RPMI7951 (cell line): ENCODE results near the gene DMP1. TPM values are rescaled to one million over a fixed set of nuclear protein-coding genes. Genes with fewer than 3 reads are reported as not detected.

Experiments
- DNase-seq: peaks from one replicate; pipeline ENCODE4 v3.0.0-alpha.2; 2012; ENCODE audit warnings: low read depth
- total RNA-seq: library from RNA; depleted of rRNA; stranded (reverse); fragments of >200 nt; shearing (Covaris generic); gene quantifications from 2 replicates; pipeline ENCODE4 v1.2.3, GENCODE V29; 2014; rRNA removed

DMP1 gene
- not detected in 2 replicates for total RNA-seq

GRCh38 chr4:87649980-87650379 is at the start of gene DMP1:
Gene DMP1, plus strand, starts transcription at chr4:87650280. Its CDS starts 6,213 bp downstream, at chr4:87656493.
- DNase-seq, result no peak

- no peak for DNase-seq
Measured at GRCh38 chr4:87601361-87601760, 48.7 kb upstream of the DMP1 start.

DNA sequence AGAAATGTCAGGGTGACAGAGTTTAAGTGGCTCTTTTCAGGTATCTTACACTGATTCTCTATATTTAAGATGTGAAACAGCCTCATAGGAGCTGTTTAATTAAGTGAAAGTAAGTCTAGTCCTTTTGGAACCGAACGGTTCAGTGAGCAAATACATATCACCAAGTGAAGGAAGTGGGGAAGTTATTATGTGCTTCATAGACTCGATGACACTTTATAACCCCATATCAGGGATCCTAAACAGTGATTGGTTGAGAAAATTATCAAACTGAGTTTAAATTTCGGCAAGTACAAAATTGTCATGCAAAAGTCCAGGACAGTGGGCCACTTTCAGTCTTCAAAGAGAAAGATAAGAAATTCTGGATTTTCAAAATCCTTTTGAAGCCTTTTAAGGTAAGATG is 41.9 kb upstream of the DMP1 start, which contains the start of gene DSPP:
Gene DSPP, plus strand, starts transcription at position 301 of the 400 bp plus-strand sequence. CDS start 2,380 bp downstream, outside the sequence.
- DNase-seq, result no peak

DNA sequence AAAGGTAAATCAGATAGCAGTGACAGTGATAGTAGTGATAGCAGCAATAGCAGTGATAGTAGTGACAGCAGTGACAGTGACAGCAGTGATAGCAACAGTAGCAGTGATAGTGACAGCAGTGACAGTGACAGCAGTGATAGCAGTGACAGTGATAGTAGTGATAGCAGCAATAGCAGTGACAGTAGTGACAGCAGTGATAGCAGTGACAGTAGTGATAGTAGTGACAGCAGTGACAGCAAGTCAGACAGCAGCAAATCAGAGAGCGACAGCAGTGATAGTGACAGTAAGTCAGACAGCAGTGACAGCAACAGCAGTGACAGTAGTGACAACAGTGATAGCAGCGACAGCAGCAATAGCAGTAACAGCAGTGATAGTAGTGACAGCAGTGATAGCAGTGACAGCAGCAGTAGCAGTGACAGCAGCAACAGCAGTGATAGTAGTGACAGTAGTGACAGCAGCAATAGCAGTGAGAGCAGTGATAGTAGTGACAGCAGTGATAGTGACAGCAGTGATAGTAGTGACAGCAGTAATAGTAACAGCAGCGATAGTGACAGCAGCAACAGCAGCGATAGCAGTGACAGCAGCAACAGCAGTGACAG is 35.7 kb upstream of the DMP1 start:
- no peak for DNase-seq

DNA sequence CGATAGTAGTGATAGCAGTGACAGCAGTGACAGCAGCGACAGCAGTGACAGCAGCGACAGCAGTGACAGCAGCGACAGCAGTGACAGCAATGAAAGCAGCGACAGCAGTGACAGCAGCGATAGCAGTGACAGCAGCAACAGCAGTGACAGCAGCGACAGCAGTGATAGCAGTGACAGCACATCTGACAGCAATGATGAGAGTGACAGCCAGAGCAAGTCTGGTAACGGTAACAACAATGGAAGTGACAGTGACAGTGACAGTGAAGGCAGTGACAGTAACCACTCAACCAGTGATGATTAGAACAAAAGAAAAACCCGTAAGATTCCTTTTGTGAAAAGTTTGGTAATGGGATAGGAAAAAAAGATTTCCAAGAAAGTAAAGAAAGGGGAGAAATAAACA is 33.8 kb upstream of the DMP1 start:
- no peak for DNase-seq

- no peak for DNase-seq
Measured at GRCh38 chr4:87620086-87620485, 30.0 kb upstream of the DMP1 start.

- no peak for DNase-seq
Measured at GRCh38 chr4:87620491-87620890, 29.6 kb upstream of the DMP1 start.

- DNase-seq, result no peak
Measured at GRCh38 chr4:87622303-87622702, 27.8 kb upstream of the DMP1 start.

DNA sequence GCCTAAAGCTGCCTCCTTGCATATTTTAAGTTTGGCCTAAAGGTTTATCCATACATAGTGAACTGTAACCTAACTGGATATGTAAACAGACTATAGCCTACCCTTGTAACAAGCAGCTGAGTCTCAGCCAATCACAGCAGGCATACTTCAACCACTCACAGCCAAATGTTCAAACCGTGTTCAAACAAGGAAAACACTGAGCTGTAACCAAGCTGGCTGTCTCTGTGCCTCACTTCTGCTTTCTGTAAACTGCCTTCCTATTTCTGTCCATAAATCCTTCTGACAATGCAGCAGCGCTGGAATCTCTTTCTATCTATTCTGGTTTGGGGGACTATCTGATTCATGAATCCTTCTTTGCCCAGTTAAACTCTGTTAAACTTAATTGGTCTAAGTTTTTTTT is 25.4 kb upstream of the DMP1 start:
- DNase-seq, result no peak

DNA sequence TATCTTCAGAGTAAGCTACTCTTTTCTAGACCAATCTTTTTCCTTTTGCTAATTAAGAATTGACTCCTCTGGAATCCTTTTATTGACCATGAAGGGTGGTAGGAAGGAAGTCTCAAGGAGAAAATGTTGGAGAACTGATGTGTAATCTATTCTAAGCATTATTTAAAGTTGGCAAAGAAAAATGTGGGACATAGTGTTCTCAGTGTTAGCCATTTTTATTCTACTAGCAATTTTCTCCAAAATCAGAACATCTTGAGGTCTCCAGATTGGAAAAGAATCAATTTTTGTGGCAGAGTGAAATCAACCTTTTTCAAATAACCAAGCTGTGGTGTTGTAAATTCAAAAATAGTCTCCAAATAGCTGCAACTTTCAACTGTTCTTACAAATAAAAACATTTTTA is 18.4 kb upstream of the DMP1 start:
- no peak for DNase-seq

- no peak for DNase-seq
Measured at GRCh38 chr4:87632469-87632868, 17.6 kb upstream of the DMP1 start.

DNA sequence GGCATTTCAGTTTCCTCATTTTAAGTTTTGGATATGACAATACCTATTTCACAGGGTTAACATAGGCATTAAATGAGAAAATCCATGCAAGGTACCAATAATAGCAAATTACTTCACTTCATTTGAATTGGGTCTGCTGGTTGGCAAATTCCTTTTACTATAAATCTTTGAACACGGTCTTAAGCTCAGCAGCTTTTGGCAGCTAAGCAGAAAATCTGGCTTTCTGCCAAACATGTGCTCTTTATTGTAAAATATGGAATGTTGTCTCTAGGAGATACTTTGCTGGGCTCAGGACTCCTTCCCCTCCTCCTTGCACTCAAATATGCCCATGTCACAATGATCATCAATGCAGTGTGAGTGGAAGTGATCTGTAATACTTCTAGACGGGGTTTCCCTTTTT is 16.8 kb upstream of the DMP1 start:
- DNase-seq, result peak; percentile 14

DNA sequence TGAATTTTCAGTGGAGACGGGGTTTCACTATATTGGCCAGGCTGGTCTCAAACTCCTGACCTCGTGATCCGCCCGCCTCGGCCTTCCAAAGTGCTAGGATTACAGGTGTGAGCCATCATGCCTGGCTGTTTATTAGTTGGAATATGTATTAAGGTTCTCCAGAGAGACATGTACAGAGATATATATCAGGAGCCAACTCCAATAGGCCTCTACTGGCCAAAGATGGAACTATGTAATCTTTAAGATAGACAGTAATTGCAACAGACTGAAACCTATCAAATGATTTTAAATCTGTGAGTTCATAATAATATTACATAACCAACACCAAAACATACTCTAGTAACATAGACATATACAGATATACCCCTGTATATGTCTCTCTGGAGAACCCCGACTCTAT is 5.8 kb upstream of the DMP1 start:
- no peak for DNase-seq

DNA sequence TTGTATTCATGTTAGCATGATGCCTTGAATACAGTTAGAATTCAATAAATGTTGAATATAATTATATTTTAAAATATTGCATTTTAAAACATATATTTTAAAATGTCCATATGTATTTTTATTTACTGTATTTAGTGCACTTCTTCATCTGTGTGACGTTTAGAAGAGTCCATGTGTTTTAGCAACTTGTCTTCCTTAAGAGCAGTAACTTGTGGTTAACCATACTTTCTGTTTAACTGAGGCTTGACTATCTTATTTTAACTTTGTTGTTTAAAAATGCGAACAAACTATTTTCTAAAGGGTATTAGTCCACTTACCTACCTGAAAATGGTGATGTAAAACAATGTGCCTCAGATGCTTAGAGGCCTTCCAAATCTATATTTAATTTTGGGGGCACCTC is 858 bp downstream of the DMP1 start:
- no peak for DNase-seq

DNA sequence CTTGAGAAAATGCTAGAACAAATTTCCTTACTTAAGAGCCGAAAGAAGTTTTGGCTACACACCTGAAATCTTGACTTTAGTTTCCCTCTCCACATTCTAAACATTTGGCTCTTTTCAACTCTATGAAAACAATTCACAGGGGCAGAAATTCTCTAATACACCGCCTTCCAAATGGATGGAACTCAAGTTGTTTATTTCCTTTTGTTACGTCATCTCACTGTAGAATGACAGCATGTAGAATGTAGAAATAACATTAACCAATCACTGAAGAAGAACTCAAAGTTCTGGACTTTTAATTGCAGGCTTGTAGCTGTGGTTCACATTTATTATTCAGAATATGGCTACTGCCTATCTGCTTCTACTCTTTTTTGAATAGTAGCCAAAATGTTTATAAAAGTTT is 1.9 kb downstream of the DMP1 start:
- DNase-seq, result no peak

GRCh38 chr4:87654487-87655044 is 4.5 kb downstream of the DMP1 start:
- DNase-seq, result no peak

GRCh38 chr4:87657525-87657924 is 7.4 kb downstream of the DMP1 start:
- DNase-seq, result peak; percentile 79

DNA sequence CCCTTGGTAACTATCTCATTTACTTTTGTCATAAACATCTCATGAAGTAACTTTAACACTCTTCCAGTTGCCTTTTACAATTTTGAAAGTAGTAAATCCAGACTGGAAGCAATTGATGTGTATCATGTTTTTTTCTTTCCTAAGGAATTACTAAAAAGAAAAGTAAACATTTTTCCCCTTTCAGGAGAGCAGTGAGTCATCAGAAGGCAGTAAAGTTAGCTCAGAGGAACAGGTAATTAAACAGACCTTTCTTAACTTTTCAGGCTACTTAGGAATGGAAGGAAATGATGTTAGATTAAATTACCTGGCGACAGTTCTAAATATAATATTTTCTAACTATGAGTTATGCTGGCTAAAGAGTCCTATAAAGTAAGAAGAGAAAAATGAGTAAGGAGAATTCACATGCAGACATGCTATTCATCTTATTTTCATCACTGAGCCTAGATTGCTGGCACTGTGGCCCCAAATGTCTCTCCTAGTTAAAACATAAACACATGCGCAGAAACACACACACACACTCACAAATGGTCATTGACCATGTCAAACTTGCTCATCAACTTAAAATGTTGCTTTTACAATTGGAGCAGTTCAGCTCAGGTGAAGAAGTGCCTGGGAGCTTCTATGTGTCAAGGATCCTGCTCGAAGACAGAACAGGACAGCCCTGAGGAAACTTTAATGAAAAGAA is 9.3 kb downstream of the DMP1 start:
- no peak for DNase-seq

DNA sequence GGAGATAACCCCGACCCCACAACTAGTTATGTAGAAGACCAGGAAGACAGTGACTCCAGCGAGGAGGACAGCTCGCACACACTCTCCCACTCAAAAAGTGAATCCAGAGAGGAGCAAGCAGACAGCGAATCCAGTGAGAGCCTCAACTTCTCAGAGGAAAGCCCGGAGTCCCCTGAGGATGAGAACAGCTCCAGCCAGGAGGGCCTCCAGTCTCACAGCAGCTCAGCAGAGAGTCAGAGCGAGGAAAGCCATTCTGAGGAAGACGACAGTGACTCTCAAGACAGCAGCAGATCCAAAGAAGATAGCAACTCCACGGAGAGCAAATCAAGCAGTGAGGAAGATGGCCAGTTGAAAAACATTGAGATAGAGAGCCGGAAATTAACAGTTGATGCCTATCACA is 12.8 kb downstream of the DMP1 start:
- DNase-seq, result no peak

DNA sequence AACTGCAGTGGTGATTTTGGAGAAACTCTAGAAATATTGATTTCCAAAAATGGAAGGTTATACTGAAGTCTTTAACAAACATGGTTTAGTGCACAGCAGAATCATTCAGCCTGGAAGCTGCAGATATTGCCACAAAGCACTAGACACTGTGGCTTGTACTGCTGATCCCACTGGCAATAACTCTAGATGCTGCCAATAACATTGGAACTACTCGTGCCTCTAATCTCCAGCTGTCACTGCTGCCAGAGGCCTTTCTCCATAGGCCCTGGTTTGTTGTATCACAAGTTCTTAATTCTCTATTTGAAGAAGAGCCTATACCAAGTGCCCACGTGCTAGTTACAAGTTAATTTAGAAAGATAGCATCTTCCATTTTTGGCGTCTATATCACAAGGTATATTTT is 19.3 kb downstream of the DMP1 start:
- no peak for DNase-seq

- peak; percentile 17 for DNase-seq
Measured at GRCh38 chr4:87677731-87678130, 27.7 kb downstream of the DMP1 start.

DNA sequence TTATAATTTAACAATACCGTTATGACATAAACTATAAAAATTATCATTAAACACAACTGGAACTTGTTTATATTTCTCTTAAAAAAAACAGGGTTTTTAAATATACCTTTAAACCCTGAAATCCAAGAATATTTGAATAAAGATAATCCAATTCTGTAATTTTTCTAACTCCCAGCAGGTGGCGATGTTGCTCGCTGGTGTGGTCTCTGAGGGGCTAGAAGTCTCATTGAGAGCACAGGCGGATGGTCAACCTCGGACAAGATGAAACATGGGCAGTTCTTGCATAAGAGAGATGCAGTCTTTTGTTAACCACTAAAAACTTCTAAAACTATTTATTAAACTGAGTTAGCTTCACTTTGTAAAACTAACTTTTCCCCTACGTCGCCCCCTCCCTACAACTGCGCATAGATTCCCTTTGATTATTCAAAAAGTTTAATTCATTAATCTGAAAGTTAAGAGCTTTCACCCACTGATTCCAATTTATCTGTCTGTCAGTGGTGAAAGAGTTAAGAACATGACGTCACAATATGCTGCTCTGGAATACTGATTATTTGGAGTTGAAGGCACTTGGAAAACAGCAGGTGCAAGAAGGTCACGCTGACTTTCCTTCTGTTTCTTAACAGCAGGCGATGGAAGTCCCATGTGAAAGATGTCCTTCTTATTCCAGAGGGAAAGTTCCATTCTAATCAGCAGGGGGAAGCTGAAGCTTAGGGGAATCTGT is 29.5 kb downstream of the DMP1 start:
- DNase-seq, result peak; percentile 48

- no peak for DNase-seq
Measured at GRCh38 chr4:87680271-87680670, 30.2 kb downstream of the DMP1 start.
